NCI-H526 (cell line): ENCODE data around the gene ZNF543.
"Not testable (repeated sequence)": the region's sequence is repeated elsewhere in the genome, so short reads cannot be mapped to it uniquely, and the experiment has no call there.

Experiments
- DNase-seq, 2 experiments: peaks; one replicate each; lab custom pipeline; 2025; lab: John Stamatoyannopoulos, UW

ZNF543 gene

GRCh38 chr19:57321116-57321515, 844 bp downstream of the ZNF543 start:
- DNase-seq: no peak

GRCh38 chr19:57321751-57322150, 1.5 kb downstream of the ZNF543 start:
- DNase-seq: no peak

- no peak for DNase-seq
Measured at GRCh38 chr19:57324992-57325391, 4.7 kb downstream of the ZNF543 start.

GRCh38 chr19:57327993-57328392, 7.7 kb downstream of the ZNF543 start:
- no peak for DNase-seq

GRCh38 chr19:57334191-57334590, 13.9 kb downstream of the ZNF543 start:
- DNase-seq: no peak

GRCh38 chr19:57338877-57339276, 18.6 kb downstream of the ZNF543 start:
- no peak for DNase-seq

- no peak for DNase-seq
Measured at GRCh38 chr19:57342582-57342981, 22.3 kb downstream of the ZNF543 start.

- DNase-seq: no peak
Measured at GRCh38 chr19:57348136-57348535, 27.9 kb downstream of the ZNF543 start.

GRCh38 chr19:57350877-57351805, 30.9 kb downstream of the ZNF543 start, which contains the start of gene ZNF304:
ZNF304 (plus strand) TSS chr19:57351271; CDS start chr19:57351665, 394 bp downstream.
- DNase-seq: peak; percentile 87 to 96

GRCh38 chr19:57351867-57352266, 31.6 kb downstream of the ZNF543 start:
- DNase-seq: no peak

GRCh38 chr19:57355916-57356315, 35.6 kb downstream of the ZNF543 start:
- no peak for DNase-seq

GRCh38 chr19:57357406-57357805, 37.1 kb downstream of the ZNF543 start:
- no peak for DNase-seq

- no peak for DNase-seq
Measured at GRCh38 chr19:57359300-57359699, 39.0 kb downstream of the ZNF543 start.

- no peak for DNase-seq
Measured at GRCh38 chr19:57362419-57362818, 42.1 kb downstream of the ZNF543 start.

GRCh38 chr19:57362997-57363687, 42.9 kb downstream of the ZNF543 start, which contains the start of the genes TRAPPC2B and ZNF547:
TRAPPC2B (plus strand) TSS chr19:57363551; CDS start chr19:57364834, 1,283 bp downstream.
ZNF547 (plus strand) TSS chr19:57363551; CDS start chr19:57368556, 5,005 bp downstream.
- peak; percentile 98 to 99 for DNase-seq

GRCh38 chr19:57363688-57364181, 43.5 kb downstream of the ZNF543 start:
- no peak for DNase-seq

GRCh38 chr19:57366776-57367175, 46.5 kb downstream of the ZNF543 start:
- DNase-seq: no peak

GRCh38 chr19:57374179-57374578, 53.9 kb downstream of the ZNF543 start:
- no peak for DNase-seq

GRCh38 chr19:57374647-57375046, 54.4 kb downstream of the ZNF543 start:
- not testable (repeated sequence) for DNase-seq

- DNase-seq: no peak
Measured at GRCh38 chr19:57376151-57376550, 55.9 kb downstream of the ZNF543 start.

GRCh38 chr19:57377498-57378146, 57.4 kb downstream of the ZNF543 start:
- no peak for DNase-seq
